K562 (cell line): Measurements from ENCODE around the gene BOD1L1. TPM values are rescaled to one million over a fixed set of nuclear protein-coding genes. Genes with fewer than 3 reads are reported as not detected.

Experiments
- ATAC-seq: fragments of 200-7000 bp; cut with Tn5 transposase; 3 replicates; pipeline ENCODE4 v1.9.1; 2020; ENCODE audit warnings: moderate library complexity
- BruUV-seq: library from RNA; stranded (reverse); fragments of 400-500 nt; replicated peaks from 2 replicates; lab custom pipeline; 2021; lab: Mats Ljungman, UMichigan
- CTCF ChIA-PET: fragments of 300-600 bp; formaldehyde crosslinking; extraction: SDS; loops from one replicate; lab custom pipeline; 2021; ENCODE audit warnings: low intra/inter-chr PET ratio; lab: Yijun Ruan, JAX
- POLR2A ChIA-PET: fragments of 300-600, 350-650 bp; sonication (Branson Sonifier 250); formaldehyde crosslinking; extraction: SDS; loops from one replicate; lab custom pipeline; 2021; ENCODE audit warnings: antibody characterized with exemption, inconsistent platforms; lab: Yijun Ruan, JAX
- DNase-seq, 4 experiments: peaks; one replicate each; pipeline versions ENCODE4 v3.0.0 to v3.0.0-alpha.2; 2011 to 2018; ENCODE audit warnings: low spot score in 3 of 4, mixed read lengths in 3 of 4; ENCODE audit errors: extremely low read depth in 1 of 4
- FAIRE-seq: peaks from 2 replicates; lab custom pipeline; 2011; peaks lifted over from hg19 to GRCh38; lab: Jason Lieb, UNC
- H2AFZ ChIP-seq: 2 replicates; pipeline ENCODE4 v1.6.0; 2011; ENCODE audit warnings: low read depth, low read length, control low read depth, inconsistent platforms
- H3K27ac ChIP-seq: fragments of 200-600 bp; 3 replicates; pipeline ENCODE4 v1.8.0; 2011; ENCODE audit warnings: low read depth, mild to moderate bottlenecking, control low read depth, inconsistent platforms, low read length, moderate library complexity, mixed read lengths; ENCODE audit errors: extremely low read depth
- H3K27me3 ChIP-seq, 2 experiments: fragments of 300-600 bp in 1 of 2; 2 replicates in 1 of 2; 3 replicates in 1 of 2; pipeline versions ENCODE4 v1.6.0 to v1.8.0; 2011; ENCODE audit warnings: inconsistent platforms in 2 of 2, low read length in 2 of 2, mild to moderate bottlenecking in 1 of 2, mixed read lengths in 1 of 2, moderate library complexity in 1 of 2; ENCODE audit not compliant: control insufficient read depth in 2 of 2, insufficient read depth in 2 of 2
- H3K36me3 ChIP-seq: fragments of 300-600 bp; 3 replicates; pipeline ENCODE4 v1.8.0; 2011; ENCODE audit warnings: mild to moderate bottlenecking, low read length, inconsistent platforms; ENCODE audit not compliant: control insufficient read depth, insufficient read depth
- H3K4me1 ChIP-seq, 2 experiments: fragments of 200-600 bp in 1 of 2; replicated peaks in 1 of 2; 2 replicates in 1 of 2; 3 replicates in 1 of 2; pipeline versions ENCODE4 v1.5.1 to v1.8.0; 2011; ENCODE audit warnings: inconsistent platforms in 2 of 2, low read length in 2 of 2, mild to moderate bottlenecking in 1 of 2, mixed read lengths in 1 of 2, moderate library complexity in 1 of 2; ENCODE audit not compliant: control insufficient read depth in 2 of 2, insufficient read depth in 2 of 2
- H3K4me2 ChIP-seq: 2 replicates; pipeline ENCODE4 v1.6.1; 2011; ENCODE audit warnings: low read length, control low read depth, inconsistent platforms, mixed read lengths; ENCODE audit not compliant: insufficient read depth
- H3K4me3 ChIP-seq: fragments of 200-600 bp; sonication (generic), shearing (Covaris generic); 2 replicates; pipeline ENCODE4 v1.5.1; 2016; ENCODE audit warnings: control low read depth, inconsistent platforms
- H3K79me2 ChIP-seq: fragments of 200-600 bp; 3 replicates; pipeline ENCODE4 v1.8.0; 2011; ENCODE audit warnings: low read length, inconsistent platforms; ENCODE audit not compliant: control insufficient read depth, insufficient read depth
- H3K9ac ChIP-seq, 2 experiments: 2 replicates each; pipeline versions ENCODE4 v1.6.0 to v1.6.1; 2011; ENCODE audit warnings: low read depth in 2 of 2, low read length in 2 of 2, control low read depth in 1 of 2, inconsistent platforms in 1 of 2, mild to moderate bottlenecking in 1 of 2, mixed read lengths in 1 of 2; ENCODE audit not compliant: insufficient read depth in 1 of 2
- H3K9me1 ChIP-seq: one replicate; pipeline ENCODE4 v1.6.0; 2011; ENCODE audit warnings: inconsistent platforms, mild to moderate bottlenecking, low read length, moderate library complexity; ENCODE audit not compliant: control insufficient read depth, insufficient read depth
- H3K9me3 ChIP-seq: replicated peaks from 2 replicates; pipeline ENCODE4 v1.5.1; 2011; ENCODE audit warnings: low read depth, low read length, inconsistent platforms; ENCODE audit not compliant: control insufficient read depth, insufficient read depth
- H4K20me1 ChIP-seq: replicated peaks from 2 replicates; pipeline ENCODE4 v1.6.1; 2011; ENCODE audit warnings: low read length, inconsistent platforms, mixed read lengths; ENCODE audit not compliant: control insufficient read depth, insufficient read depth
- ATF7 ChIP-seq: fragments of 450-650 bp; IDR thresholded peaks from 2 replicates; pipeline ENCODE4 v1.7.1; 2014; ENCODE audit warnings: mild to moderate bottlenecking, moderate library complexity
- BRCA1 ChIP-seq, 2 experiments: fragments of 450-650 bp in 1 of 2; sonication (generic) in 1 of 2; formaldehyde crosslinking in 1 of 2; IDR thresholded peaks; 2 replicates each; pipeline versions ENCODE4 v1.5.0 to v1.6.1; 2017 to 2020; ENCODE audit warnings: mild to moderate bottlenecking in 1 of 2, missing genetic modification reagents in 1 of 2
- BRD9 ChIP-seq: fragments of 450-650 bp; IDR thresholded peaks from 2 replicates; pipeline ENCODE4 v1.6.1; 2018; ENCODE audit warnings: low read depth; ENCODE audit not compliant: partially characterized antibody
- CEBPG ChIP-seq, 3 experiments: fragments of 200-800 bp in 1 of 3; sonication (Bioruptor generic) in 1 of 3; sonication (generic) in 1 of 3; formaldehyde crosslinking in 1 of 3; IDR thresholded peaks in 2 of 3; conservative IDR thresholded peaks in 1 of 3; 2 replicates each; pipeline versions ENCODE4 v1.6.1 to v1.8.0; 2016 to 2022; ENCODE audit warnings: missing compliant biosample characterization in 2 of 3, missing genetic modification characterization in 2 of 3, mild to moderate bottlenecking in 1 of 3, missing genetic modification reagents in 1 of 3
- EGR1 ChIP-seq: fragments of 450-650 bp; conservative IDR thresholded peaks from 2 replicates; pipeline ENCODE4 v1.6.1; 2017; ENCODE audit warnings: mild to moderate bottlenecking
- HCFC1 ChIP-seq: IDR thresholded peaks from 2 replicates; pipeline ENCODE4 v1.6.1; 2012; ENCODE audit warnings: low read depth, low read length, improper control_type of control experiment
- HNRNPLL ChIP-seq: fragments of 200-400 bp; formaldehyde crosslinking; IDR thresholded peaks from 2 replicates; pipeline ENCODE4 v1.6.1; 2017; ENCODE audit warnings: low read length, low read depth, mild to moderate bottlenecking; ENCODE audit not compliant: poor library complexity, severe bottlenecking
- HNRNPUL1 ChIP-seq: fragments of 200-400 bp; formaldehyde crosslinking; IDR thresholded peaks from 2 replicates; pipeline ENCODE4 v1.6.1; 2017; ENCODE audit warnings: low read length
- KDM2B ChIP-seq: fragments of 250-450 bp; sonication (Bioruptor Pico); IDR thresholded peaks from 2 replicates; pipeline ENCODE4 v1.8.0; 2021; ENCODE audit warnings: mild to moderate bottlenecking, moderate library complexity
- NCOA4 ChIP-seq: fragments of 450-650 bp; IDR thresholded peaks from 2 replicates; pipeline ENCODE4 v1.6.1; 2018; ENCODE audit warnings: mild to moderate bottlenecking; ENCODE audit not compliant: partially characterized antibody
- NR1H2 ChIP-seq: sonication (generic); formaldehyde crosslinking; IDR thresholded peaks from 2 replicates; pipeline ENCODE4 v1.4.0; 2020; ENCODE audit warnings: mild to moderate bottlenecking, missing genetic modification reagents
- SMAD2 ChIP-seq: fragments of 150-350 bp; IDR thresholded peaks from 2 replicates; pipeline ENCODE4 v1.6.1; 2014; ENCODE audit warnings: low read depth, mild to moderate bottlenecking, low read length
- STAT5A ChIP-seq: IDR thresholded peaks from 2 replicates; pipeline ENCODE4 v1.6.1; 2012; ENCODE audit warnings: low read length, inconsistent platforms, borderline replicate concordance
- THRAP3 ChIP-seq: fragments of 450-650 bp; IDR thresholded peaks from 2 replicates; pipeline ENCODE4 v1.6.1; 2016; ENCODE audit warnings: mild to moderate bottlenecking, inconsistent platforms, borderline replicate concordance
- TRIM28 ChIP-seq: fragments of 450-650 bp; IDR thresholded peaks from 2 replicates; pipeline ENCODE4 v1.6.1; 2017
- ZNF184 ChIP-seq: sonication (generic); formaldehyde crosslinking; IDR thresholded peaks from 2 replicates; pipeline ENCODE4 v1.5.0; 2020; ENCODE audit warnings: missing genetic modification reagents
- ZNF277 ChIP-seq: fragments of 250-450 bp; sonication (Bioruptor Pico); IDR thresholded peaks from 2 replicates; pipeline ENCODE4 v1.8.0; 2022; ENCODE audit warnings: inconsistent platforms, mild to moderate bottlenecking, moderate library complexity, borderline replicate concordance
- ZNF311 ChIP-seq: fragments of 250-450 bp; sonication (Bioruptor Pico); IDR thresholded peaks from 2 replicates; pipeline ENCODE4 v1.4.0; 2020; ENCODE audit warnings: mild to moderate bottlenecking, moderate library complexity
- ZNF431 ChIP-seq: sonication (generic); formaldehyde crosslinking; IDR thresholded peaks from 2 replicates; pipeline ENCODE4 v1.8.0; 2022; ENCODE audit warnings: mild to moderate bottlenecking, missing genetic modification reagents
- WGBS: fragments of 100-300 bp; shearing (Covaris generic); methylation state at CpG from one replicate; pipeline ENCODE4 v1.1.6; 2016; ENCODE audit warnings: low coverage, mixed read lengths; ENCODE audit not compliant: insufficient coverage; ENCODE audit errors: missing lambda C conversion rate; 5-methylcytosine and 5-hydroxymethylcytosine counted together
- in situ Hi-C: fragments of 300-500 bp; cut with MboI; formaldehyde crosslinking; loops from 4 replicates; pipeline ENCODE4 v1.15.0; 2018; ENCODE audit warnings: inconsistent platforms, mixed read lengths
- intact Hi-C: fragments of 100-400 bp; cut with micrococcal nuclease; formaldehyde crosslinking; loops from 2 replicates; pipeline ENCODE4 v1.14.2; 2022
- polyA plus RNA-seq, 8 experiments: library from polyadenylated mRNA; depleted of rRNA in 4 of 8; stranded (reverse) in 5 of 8; unstranded in 3 of 8; fragments of >200 nt; fragmentation: Nextera tagmentation in 2 of 8; fragmentation: Illumina TruSeq in 1 of 8; extraction: Ambion mirVana in 2 of 8; extraction: Trizol in 1 of 8; gene quantifications; 2 replicates each; pipeline versions ENCODE4 v1.2.1 to v1.2.3, GENCODE V29; 2011 to 2014; ENCODE audit warnings: inconsistent platforms in 1 of 8, missing spikeins in 1 of 8
- total RNA-seq, 7 experiments: library from RNA; depleted of rRNA in 6 of 7; stranded (reverse); fragments of >200 nt in 6 of 7; fragmentation: Illumina TruSeq in 2 of 7; extraction: Trizol in 2 of 7; gene quantifications; 2 replicates each; pipeline versions ENCODE4 v1.2.1 to v1.2.3, GENCODE V29; 2011 to 2021; ENCODE audit warnings: low replicate concordance in 1 of 7
- TF ChIP-seq, protein P1 (sequence below), 2 experiments: fragments of 450-650 bp in 1 of 2; sonication (generic) in 1 of 2; formaldehyde crosslinking in 1 of 2; IDR thresholded peaks in 1 of 2; conservative IDR thresholded peaks in 1 of 2; 2 replicates each; pipeline versions ENCODE4 v1.6.1 to v1.8.1; 2016 to 2023; ENCODE audit warnings: mild to moderate bottlenecking in 2 of 2, moderate library complexity in 2 of 2, inconsistent platforms in 1 of 2, missing genetic modification reagents in 1 of 2

BOD1L1 gene
- total and polyA plus RNA-seq, 9 of the 15 experiments (the other 6 are each of a cell fraction or from before 2014, with no cell fraction given): 4.8 to 23.2 (median 17.7) TPM

DNA sequence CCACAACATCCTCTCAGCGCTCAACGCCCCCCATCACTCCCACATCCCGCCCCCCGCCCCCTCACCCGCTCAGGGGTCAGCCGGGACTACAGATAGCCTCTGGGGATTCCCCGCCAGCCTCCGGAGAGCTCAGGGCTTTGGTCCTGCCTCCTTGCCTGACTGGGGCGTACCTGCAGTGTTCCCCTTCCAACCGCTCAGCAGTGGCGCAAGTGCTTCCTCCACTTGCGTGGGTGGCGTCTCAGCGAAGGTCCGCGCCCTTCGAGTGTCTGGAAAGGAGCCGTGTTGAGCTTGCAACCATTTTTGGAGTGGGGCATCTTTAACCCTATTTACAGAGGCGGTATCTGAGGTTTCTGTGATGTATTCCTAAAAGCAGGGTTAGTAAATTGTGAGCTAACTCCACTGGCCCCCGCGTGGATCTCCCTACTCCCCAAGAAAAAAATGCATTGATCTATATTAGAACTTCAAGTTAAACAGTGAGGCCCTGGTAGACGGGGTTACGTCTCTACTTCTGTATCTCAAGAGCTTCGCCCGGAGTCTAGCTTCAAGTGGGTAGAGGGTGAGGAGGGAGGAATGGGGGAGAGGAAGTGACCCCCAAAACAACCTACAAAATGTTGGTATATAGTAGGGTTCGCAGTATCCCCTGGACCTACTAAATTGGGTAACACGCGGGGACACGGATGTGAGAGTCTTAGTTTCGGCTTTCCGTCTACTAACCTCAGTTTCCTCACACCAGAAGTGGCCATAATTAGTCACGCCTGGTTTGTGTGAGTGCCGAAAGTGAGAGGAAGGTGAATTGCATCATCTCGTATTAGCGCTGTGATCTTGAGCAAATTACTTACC lies 99.3 kb downstream of the BOD1L1 start:
- in situ Hi-C loops: no loop called here
- FAIRE-seq (no peak), ATAC-seq (peak; percentile 21; the same call in 1 of the 3 replicates), DNase-seq (peak in 1 of 4 experiments; percentile 6)
- intact Hi-C loops: no loop called here
- peaks cover 14 to 19% of the 10 kb centered on the region in 2 experiments; a peak in 4 of 5 replicates for H3K4me1 ChIP-seq
- H3K27ac ChIP-seq: no peak overlapping the region
- peaks cover 4 to 36% of the 10 kb centered on the region in 2 experiments; a peak in 4 of 5 replicates for H3K27me3 ChIP-seq
- TF ChIP-seq, protein P1, sequence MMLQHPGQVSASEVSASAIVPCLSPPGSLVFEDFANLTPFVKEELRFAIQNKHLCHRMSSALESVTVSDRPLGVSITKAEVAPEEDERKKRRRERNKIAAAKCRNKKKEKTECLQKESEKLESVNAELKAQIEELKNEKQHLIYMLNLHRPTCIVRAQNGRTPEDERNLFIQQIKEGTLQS (IDR thresholded peaks at IDR 0.05): peak; percentile 47
- TF ChIP-seq, protein P1 (CRISPR knock-in tag; conservative IDR thresholded peaks at IDR 0.05): no peak
- TF ChIP-seq ZNF184 (CRISPR knock-in tag) (no peak), HNRNPUL1 (no peak), SMAD2 (no peak), ZNF311 (CRISPR knock-in tag) (no peak), STAT5A (no peak), TRIM28 (no peak), BRCA1 (IDR thresholded peaks at IDR 0.05) (no peak), BRCA1 (CRISPR knock-in tag; IDR thresholded peaks at IDR 0.05) (no peak), BRD9 (no peak), KDM2B (CRISPR knock-in tag) (no peak), EGR1 (peak; percentile 61), NR1H2 (no peak), NCOA4 (no peak), CEBPG (CRISPR knock-in tag; IDR thresholded peaks at IDR 0.05) (no peak), CEBPG (tag; conservative IDR thresholded peaks at IDR 0.05 in 1 of 2, IDR thresholded peaks at IDR 0.05 in 1 of 2) (peak; percentile 29 to 59; a peak in 2 of 4 replicates), HNRNPLL (peak; percentile 76), THRAP3 (no peak), ZNF277 (no peak), ZNF431 (CRISPR knock-in tag) (no peak), HCFC1 (no peak), ATF7 (no peak)
- H3K9me3 ChIP-seq: no peaks in the 10 kb centered on the region
- no peaks in the 10 kb centered on the region for H4K20me1 ChIP-seq
- no peaks in the 10 kb centered on the region for H3K9me1 ChIP-seq
- WGBS: 40% methylated on average over 33 of the region's 35 CpGs
- H3K79me2 ChIP-seq: no peaks in the 10 kb centered on the region
- H3K4me2 ChIP-seq: no peak overlapping the region
- no peak overlapping the region for H3K9ac ChIP-seq
- ChIA-PET CTCF (no interaction called here), POLR2A (no interaction called here)
- H3K4me3 ChIP-seq: no peak overlapping the region
- no peaks in the 10 kb centered on the region for H3K36me3 ChIP-seq
- BruUV-seq: no TSS peak
- no peak overlapping the region for H2AFZ ChIP-seq
